Small intestine (tissue), 7 donors: Measurements from ENCODE around the gene HDAC10. TPM values are rescaled to one million over a fixed set of nuclear protein-coding genes. Genes with fewer than 3 reads are reported as not detected.

Experiments
- DNase-seq, 2 donors: peaks; one replicate each; pipeline versions ENCODE4 v3.0.0 to v3.0.0-alpha.2; 2013
- FAIRE-seq: peaks from 2 replicates; lab custom pipeline; 2012; peaks lifted over from hg19 to GRCh38; lab: Jason Lieb, UNC
- H3K27ac ChIP-seq, 3 donors: one replicate each; pipeline ENCODE4 v1.5.1; 2013; ENCODE audit warnings: low read length in 2 of 3, mild to moderate bottlenecking in 2 of 3, control low read depth in 1 of 3, inconsistent platforms in 1 of 3, low read depth in 1 of 3, moderate library complexity in 1 of 3
- H3K27me3 ChIP-seq, 3 donors: one replicate each; pipeline ENCODE4 v1.6.1; 2013; ENCODE audit warnings: low read length in 3 of 3, inconsistent platforms in 1 of 3; ENCODE audit not compliant: control insufficient read depth in 3 of 3, insufficient read depth in 3 of 3
- H3K36me3 ChIP-seq, 3 donors: one replicate each; pipeline ENCODE4 v1.6.1; 2013; ENCODE audit warnings: low read length in 3 of 3, inconsistent platforms in 1 of 3, low read depth in 1 of 3, mild to moderate bottlenecking in 1 of 3, moderate library complexity in 1 of 3; ENCODE audit not compliant: control insufficient read depth in 3 of 3, insufficient read depth in 2 of 3
- H3K4me1 ChIP-seq, 3 donors: one replicate each; pipeline ENCODE4 v1.6.1; 2013; ENCODE audit warnings: low read length in 2 of 3, inconsistent platforms in 1 of 3, low read depth in 1 of 3, mild to moderate bottlenecking in 1 of 3, moderate library complexity in 1 of 3; ENCODE audit not compliant: control insufficient read depth in 3 of 3, insufficient read depth in 2 of 3
- H3K4me3 ChIP-seq, 3 donors: one replicate each; pipeline ENCODE4 v1.5.1; 2013; ENCODE audit warnings: low read length in 3 of 3, control low read depth in 1 of 3, inconsistent platforms in 1 of 3, low read depth in 1 of 3, mild to moderate bottlenecking in 1 of 3, moderate library complexity in 1 of 3
- H3K9me3 ChIP-seq, 2 donors: one replicate each; pipeline ENCODE4 v1.6.1; 2013; ENCODE audit warnings: low read depth in 1 of 2, low read length in 1 of 2; ENCODE audit not compliant: control insufficient read depth in 2 of 2, insufficient read depth in 1 of 2
- WGBS, 3 donors: extraction: QIAGEN DNeasy Blood & Tissue Kit; methylation state at CpG; one replicate each; pipeline ENCODE4 v1.1.7; 2013; 5-methylcytosine and 5-hydroxymethylcytosine counted together
- polyA plus RNA-seq, 4 donors: library from polyadenylated mRNA; stranded (reverse) in 3 of 4; unstranded in 1 of 4; fragments of 200-250 nt in 3 of 4; fragments of 120-200 nt in 1 of 4; gene quantifications; one replicate each; pipeline versions ENCODE4 v1.2.1 to v1.2.3, GENCODE V29; 2013
- donor health status: healthy with polysubstance abuse.
- donor health status: control.
- donor health status: control.
- donor health status: Bipolar disorder and iron deficiency.
- donor health status: healthy.

The HDAC10 gene
- polyA plus RNA-seq, 4 donors = 15.9 to 53.1 (median 27.5) TPM

- no peak overlapping the region for H3K27ac ChIP-seq
- no peaks in the 10 kb centered on the region for H3K4me1 ChIP-seq
- FAIRE-seq (no peak), DNase-seq (peak; percentile 28 to 34)
- no peak overlapping the region for H3K4me3 ChIP-seq
- H3K36me3 ChIP-seq = peaks cover 2 to 64% (median 6%) of the 10 kb centered on the region in 3 donors
- H3K27me3 ChIP-seq = no peaks in the 10 kb centered on the region
- 64 to 73% (median 67%) methylated on average over 11 of the region's 11 CpGs for WGBS, 3 donors
- H3K9me3 ChIP-seq = no peaks in the 10 kb centered on the region
Observed at GRCh38 chr22:50236731-50237409, 14.2 kb downstream of the HDAC10 start.

GRCh38 chr22:50233223-50233622 lies 17.8 kb downstream of the HDAC10 start:
- no peak for DNase-seq
- WGBS, 3 donors = 92 to 95% (median 93%) methylated on average over 18 of the region's 18 CpGs

GRCh38 chr22:50232481-50233151 lies 18.4 kb downstream of the HDAC10 start:
- Histone ChIP-seq H3K36me3 (peaks cover 3 to 79% (median 6%) of the 10 kb centered on the region in 3 donors), H3K27ac (no peak overlapping the region), H3K9me3 (no peaks in the 10 kb centered on the region), H3K27me3 (no peaks in the 10 kb centered on the region), H3K4me3 (no peak overlapping the region), H3K4me1 (no peaks in the 10 kb centered on the region)
- 94 to 96% (median 95%) methylated on average over 20 of the region's 20 CpGs for WGBS, 3 donors
- DNase-seq = no peak
- FAIRE-seq = no peak

More at GRCh38 chr22:50233223-50233622, 17.8 kb downstream of the HDAC10 start:
- no peak for FAIRE-seq
- no peaks in the 10 kb centered on the region for H3K4me1 ChIP-seq
- H3K4me3 ChIP-seq = no peak overlapping the region
- H3K9me3 ChIP-seq = no peaks in the 10 kb centered on the region
- peaks cover 0 to 74% (median 6%) of the 10 kb centered on the region in 3 donors for H3K36me3 ChIP-seq
- H3K27ac ChIP-seq = no peak overlapping the region
- no peaks in the 10 kb centered on the region for H3K27me3 ChIP-seq

- Histone ChIP-seq H3K9me3 (no peaks in the 10 kb centered on the region), H3K4me3 (no peak overlapping the region), H3K27me3 (no peaks in the 10 kb centered on the region), H3K27ac (no peak overlapping the region), H3K36me3 (peaks cover 7 to 83% (median 14%) of the 10 kb centered on the region in 3 donors), H3K4me1 (peaks cover 0 to 7% (median 0%) of the 10 kb centered on the region in 3 donors)
- DNase-seq (no peak), FAIRE-seq (no peak)
- WGBS, 3 donors = 96 to 97% (median 96%) methylated on average over 15 to 16 of the region's 16 CpGs
Observed at GRCh38 chr22:50229370-50229769, 21.7 kb downstream of the HDAC10 start.

GRCh38 chr22:50228366-50228765 lies 22.7 kb downstream of the HDAC10 start:
- Histone ChIP-seq H3K27me3 (no peaks in the 10 kb centered on the region), H3K27ac (no peak overlapping the region), H3K4me1 (peaks cover 0 to 7% (median 0%) of the 10 kb centered on the region in 3 donors), H3K9me3 (no peaks in the 10 kb centered on the region), H3K36me3 (peaks cover 12 to 84% (median 18%) of the 10 kb centered on the region in 3 donors), H3K4me3 (no peak overlapping the region)
- FAIRE-seq (no peak), DNase-seq (no peak)
- 96 to 98% (median 98%) methylated on average over 9 of the region's 9 CpGs for WGBS, 3 donors

- Histone ChIP-seq H3K4me3 (no peak overlapping the region), H3K4me1 (peaks cover 0 to 7% (median 0%) of the 10 kb centered on the region in 3 donors), H3K27me3 (no peaks in the 10 kb centered on the region), H3K36me3 (peaks cover 12 to 84% (median 18%) of the 10 kb centered on the region in 3 donors), H3K9me3 (no peaks in the 10 kb centered on the region), H3K27ac (no peak overlapping the region)
- DNase-seq (no peak), FAIRE-seq (no peak)
- WGBS, 3 donors = 89 to 95% (median 95%) methylated on average over 24 to 25 of the region's 25 CpGs
Observed at GRCh38 chr22:50227579-50228215, 23.4 kb downstream of the HDAC10 start.

GRCh38 chr22:50226875-50227165 lies 24.2 kb downstream of the HDAC10 start:
- H3K27ac ChIP-seq = no peak overlapping the region
- peaks cover 12 to 84% (median 21%) of the 10 kb centered on the region in 3 donors for H3K36me3 ChIP-seq
- H3K4me3 ChIP-seq = no peak overlapping the region
- DNase-seq (no peak), FAIRE-seq (no peak)
- no peaks in the 10 kb centered on the region for H3K9me3 ChIP-seq
- 91 to 95% (median 92%) methylated on average over 18 of the region's 18 CpGs for WGBS, 3 donors
- H3K27me3 ChIP-seq = no peaks in the 10 kb centered on the region
- peaks cover 0 to 7% (median 0%) of the 10 kb centered on the region in 3 donors for H3K4me1 ChIP-seq

- FAIRE-seq (no peak), DNase-seq (no peak)
- Histone ChIP-seq H3K4me3 (no peak overlapping the region), H3K27ac (no peak overlapping the region), H3K36me3 (peaks cover 12 to 87% (median 21%) of the 10 kb centered on the region in 3 donors), H3K27me3 (no peaks in the 10 kb centered on the region), H3K4me1 (peaks cover 0 to 7% (median 0%) of the 10 kb centered on the region in 3 donors), H3K9me3 (no peaks in the 10 kb centered on the region)
- WGBS, 3 donors = 91 to 92% (median 92%) methylated on average over 27 to 31 of the region's 31 CpGs
Observed at GRCh38 chr22:50226063-50226874, 24.8 kb downstream of the HDAC10 start.
